ENCODE results near the gene CSF2. TPM values are rescaled to one million over a fixed set of nuclear protein-coding genes. Genes with fewer than 3 reads are reported as not detected.

Gene CSF2
- total RNA-seq, 4 donors from 2014 or later: not detected

- H3K4me1 ChIP-seq: no peaks in the 10 kb centered on the region
- H3K9me3 ChIP-seq: no peaks in the 10 kb centered on the region
- no peaks in the 10 kb centered on the region for H3K27me3 ChIP-seq
- H3K36me3 ChIP-seq: no peaks in the 10 kb centered on the region
- no peak for DNase-seq
- no peak within 1 kb of the TSS for H3K27ac ChIP-seq
- H3K4me3 ChIP-seq: no peak within 1 kb of the TSS
- TF ChIP-seq, protein P1, sequence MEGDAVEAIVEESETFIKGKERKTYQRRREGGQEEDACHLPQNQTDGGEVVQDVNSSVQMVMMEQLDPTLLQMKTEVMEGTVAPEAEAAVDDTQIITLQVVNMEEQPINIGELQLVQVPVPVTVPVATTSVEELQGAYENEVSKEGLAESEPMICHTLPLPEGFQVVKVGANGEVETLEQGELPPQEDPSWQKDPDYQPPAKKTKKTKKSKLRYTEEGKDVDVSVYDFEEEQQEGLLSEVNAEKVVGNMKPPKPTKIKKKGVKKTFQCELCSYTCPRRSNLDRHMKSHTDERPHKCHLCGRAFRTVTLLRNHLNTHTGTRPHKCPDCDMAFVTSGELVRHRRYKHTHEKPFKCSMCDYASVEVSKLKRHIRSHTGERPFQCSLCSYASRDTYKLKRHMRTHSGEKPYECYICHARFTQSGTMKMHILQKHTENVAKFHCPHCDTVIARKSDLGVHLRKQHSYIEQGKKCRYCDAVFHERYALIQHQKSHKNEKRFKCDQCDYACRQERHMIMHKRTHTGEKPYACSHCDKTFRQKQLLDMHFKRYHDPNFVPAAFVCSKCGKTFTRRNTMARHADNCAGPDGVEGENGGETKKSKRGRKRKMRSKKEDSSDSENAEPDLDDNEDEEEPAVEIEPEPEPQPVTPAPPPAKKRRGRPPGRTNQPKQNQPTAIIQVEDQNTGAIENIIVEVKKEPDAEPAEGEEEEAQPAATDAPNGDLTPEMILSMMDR (IDR thresholded peaks at IDR 0.05): no peak
- no peak for TF ChIP-seq POLR2A (IDR thresholded peaks at IDR 0.05)
- 91 to 92% methylated on average over 11 to 12 of the region's 16 CpGs for WGBS, 2 donors
- intact Hi-C loops (cut with DNase I): no loop called here
These were observed 13.0 kb upstream of the CSF2 start, which contains the start of gene IL3 for GRCh38 chr5:132060501-132061161. Gene IL3 (plus strand): TSS chr5:132060655. CDS start chr5:132060707, 52 bp downstream.

- intact Hi-C loops (cut with DNase I): no loop called here
- 29 to 30% methylated on average over 9 of the region's 9 CpGs for WGBS, 2 donors
- TF ChIP-seq, protein P1 (IDR thresholded peaks at IDR 0.05): peak; percentile 86 to 99 (median 90)
- no peak for TF ChIP-seq POLR2A (IDR thresholded peaks at IDR 0.05)
These were observed 10.3 kb upstream of the CSF2 start for GRCh38 chr5:132063090-132063911.

DNA sequence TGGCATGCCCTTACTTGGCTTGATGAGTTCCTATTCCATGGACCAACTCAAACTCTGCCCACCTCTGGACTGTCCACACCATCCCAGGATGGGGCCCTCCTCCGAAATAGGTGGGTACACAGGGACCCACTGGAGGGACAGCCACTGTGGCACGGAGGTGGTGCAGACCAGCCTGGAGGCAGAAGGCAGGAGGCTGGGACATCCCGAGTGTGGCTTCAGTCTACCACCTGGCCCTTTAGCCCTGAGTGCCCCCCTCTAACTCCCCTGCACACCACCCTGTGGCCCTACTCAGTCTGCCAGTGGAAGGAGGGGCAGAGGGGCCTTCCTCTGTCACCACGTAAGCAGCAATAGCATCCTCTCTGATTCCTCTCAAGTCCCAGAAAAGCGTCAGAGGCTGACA, 9.4 kb upstream of the CSF2 start:
- TF ChIP-seq, protein P1 (IDR thresholded peaks at IDR 0.05): no peak
- TF ChIP-seq POLR2A (IDR thresholded peaks at IDR 0.05): no peak
- no peak for DNase-seq
- H3K36me3 ChIP-seq: no peaks in the 10 kb centered on the region
- H3K4me3 ChIP-seq: no peak overlapping the region
- no peaks in the 10 kb centered on the region for H3K27me3 ChIP-seq
- no peak overlapping the region for H3K27ac ChIP-seq
- WGBS, 2 donors: 0 to 67% methylated on average over 1 to 2 of the region's 5 CpGs
- no peaks in the 10 kb centered on the region for H3K4me1 ChIP-seq
- no peaks in the 10 kb centered on the region for H3K9me3 ChIP-seq
- intact Hi-C loops (cut with DNase I): no loop called here

More at GRCh38 chr5:132063090-132063911, 10.3 kb upstream of the CSF2 start:
- H3K27ac ChIP-seq: no peak overlapping the region
- no peak for DNase-seq
- no peak overlapping the region for H3K4me3 ChIP-seq
- no peaks in the 10 kb centered on the region for H3K4me1 ChIP-seq
- H3K27me3 ChIP-seq: no peaks in the 10 kb centered on the region
- no peaks in the 10 kb centered on the region for H3K36me3 ChIP-seq
- no peaks in the 10 kb centered on the region for H3K9me3 ChIP-seq

DNA sequence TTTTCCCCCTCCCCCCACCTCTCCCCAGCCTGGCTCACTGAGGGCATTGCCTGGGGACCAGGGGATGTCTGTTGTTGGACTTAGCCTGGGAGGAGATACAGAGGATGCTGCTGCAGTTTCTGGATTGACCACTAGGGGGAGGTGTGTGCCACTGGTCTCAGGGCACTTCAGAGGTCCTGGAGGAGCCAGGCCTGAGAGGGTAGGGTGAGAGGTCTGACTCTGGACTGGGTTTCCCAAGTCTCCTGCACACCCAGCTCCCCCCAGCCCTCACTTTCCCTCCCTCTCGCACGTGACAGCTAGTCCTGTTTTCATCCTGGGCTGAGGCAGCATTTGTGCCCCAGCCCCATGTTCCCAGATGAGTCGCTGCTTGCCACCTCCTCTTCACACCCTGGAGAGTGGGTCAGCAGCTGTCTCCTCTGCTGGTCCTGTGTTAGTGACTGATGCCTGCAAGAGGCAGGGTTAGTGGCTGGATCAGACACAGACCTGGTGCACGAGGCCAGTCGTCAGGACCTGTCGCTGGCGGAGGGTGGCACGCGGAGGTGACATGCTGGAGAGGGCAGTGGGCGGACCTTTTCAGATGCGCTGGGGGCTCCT, 8.8 kb upstream of the CSF2 start:
- intact Hi-C loops (cut with DNase I): no loop called here
- DNase-seq: no peak
- Histone ChIP-seq H3K4me1 (no peaks in the 10 kb centered on the region), H3K27me3 (no peaks in the 10 kb centered on the region), H3K27ac (no peak overlapping the region), H3K36me3 (no peaks in the 10 kb centered on the region), H3K4me3 (no peak overlapping the region), H3K9me3 (no peaks in the 10 kb centered on the region)
- WGBS, 2 donors: 57 to 77% methylated on average over 3 to 9 of the region's 11 CpGs
- no peak for TF ChIP-seq POLR2A (IDR thresholded peaks at IDR 0.05)
- TF ChIP-seq, protein P1 (IDR thresholded peaks at IDR 0.05): peak; percentile 68 to 93 (median 80)

All from esophagus squamous epithelium (tissue), 5 donors.